LNCAP (cell line): Measurements from ENCODE around the gene NEK3.

ENCODE experiments used
- TF ChIP-seq, protein P1 (sequence below): fragments of 450-650 bp; IDR thresholded peaks from 2 replicates; pipeline ENCODE4 v1.5.1; 2017; ENCODE audit warnings: mild to moderate bottlenecking

The NEK3 gene, protein sequence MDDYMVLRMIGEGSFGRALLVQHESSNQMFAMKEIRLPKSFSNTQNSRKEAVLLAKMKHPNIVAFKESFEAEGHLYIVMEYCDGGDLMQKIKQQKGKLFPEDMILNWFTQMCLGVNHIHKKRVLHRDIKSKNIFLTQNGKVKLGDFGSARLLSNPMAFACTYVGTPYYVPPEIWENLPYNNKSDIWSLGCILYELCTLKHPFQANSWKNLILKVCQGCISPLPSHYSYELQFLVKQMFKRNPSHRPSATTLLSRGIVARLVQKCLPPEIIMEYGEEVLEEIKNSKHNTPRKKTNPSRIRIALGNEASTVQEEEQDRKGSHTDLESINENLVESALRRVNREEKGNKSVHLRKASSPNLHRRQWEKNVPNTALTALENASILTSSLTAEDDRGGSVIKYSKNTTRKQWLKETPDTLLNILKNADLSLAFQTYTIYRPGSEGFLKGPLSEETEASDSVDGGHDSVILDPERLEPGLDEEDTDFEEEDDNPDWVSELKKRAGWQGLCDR

DNA sequence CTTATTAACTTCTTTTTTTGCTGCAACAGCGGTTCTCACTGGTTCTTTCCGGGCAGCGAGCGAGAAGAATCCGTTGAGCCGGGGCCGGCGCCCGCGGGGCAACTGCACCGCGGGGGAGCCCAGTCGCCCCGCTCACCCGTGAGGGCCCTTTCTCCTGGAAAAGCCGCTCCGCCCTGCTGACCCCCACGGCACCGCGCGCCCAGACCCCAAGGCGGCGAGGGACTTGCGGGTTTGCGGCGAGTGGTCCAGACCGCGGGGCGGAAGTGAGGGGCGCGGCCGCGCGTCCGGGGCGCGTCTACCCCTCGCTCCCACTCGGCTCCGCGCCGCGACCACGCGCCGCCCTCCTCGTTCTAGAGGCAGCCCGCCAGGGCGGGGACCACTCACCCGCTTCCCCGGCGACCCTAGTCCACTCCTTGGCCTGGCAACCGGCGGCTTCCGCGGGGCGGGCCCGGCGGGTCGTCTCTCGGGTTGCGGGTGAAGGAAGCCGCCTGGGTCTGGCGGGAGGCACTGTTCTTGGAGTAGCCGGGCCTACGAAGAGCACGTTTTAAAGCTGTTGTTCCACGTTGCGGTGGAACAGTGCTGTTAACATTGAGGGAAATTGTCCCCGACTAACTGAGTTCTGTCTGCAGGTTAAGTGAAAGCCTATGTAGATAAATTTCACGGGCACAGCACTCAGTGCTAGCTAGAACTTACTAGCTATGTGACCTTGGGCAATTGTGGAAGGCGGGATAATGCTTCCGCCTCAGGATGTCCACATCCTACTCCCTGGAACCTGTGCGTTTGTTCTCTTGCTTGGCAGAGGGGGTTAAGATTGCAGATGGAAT, at the start of gene NEK3:
Gene NEK3 (minus strand): TSS at position 439 of the 824 bp plus-strand sequence. CDS start 3,406 bp downstream, outside the sequence.
- TF ChIP-seq, protein P1, sequence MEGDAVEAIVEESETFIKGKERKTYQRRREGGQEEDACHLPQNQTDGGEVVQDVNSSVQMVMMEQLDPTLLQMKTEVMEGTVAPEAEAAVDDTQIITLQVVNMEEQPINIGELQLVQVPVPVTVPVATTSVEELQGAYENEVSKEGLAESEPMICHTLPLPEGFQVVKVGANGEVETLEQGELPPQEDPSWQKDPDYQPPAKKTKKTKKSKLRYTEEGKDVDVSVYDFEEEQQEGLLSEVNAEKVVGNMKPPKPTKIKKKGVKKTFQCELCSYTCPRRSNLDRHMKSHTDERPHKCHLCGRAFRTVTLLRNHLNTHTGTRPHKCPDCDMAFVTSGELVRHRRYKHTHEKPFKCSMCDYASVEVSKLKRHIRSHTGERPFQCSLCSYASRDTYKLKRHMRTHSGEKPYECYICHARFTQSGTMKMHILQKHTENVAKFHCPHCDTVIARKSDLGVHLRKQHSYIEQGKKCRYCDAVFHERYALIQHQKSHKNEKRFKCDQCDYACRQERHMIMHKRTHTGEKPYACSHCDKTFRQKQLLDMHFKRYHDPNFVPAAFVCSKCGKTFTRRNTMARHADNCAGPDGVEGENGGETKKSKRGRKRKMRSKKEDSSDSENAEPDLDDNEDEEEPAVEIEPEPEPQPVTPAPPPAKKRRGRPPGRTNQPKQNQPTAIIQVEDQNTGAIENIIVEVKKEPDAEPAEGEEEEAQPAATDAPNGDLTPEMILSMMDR = no peak

DNA sequence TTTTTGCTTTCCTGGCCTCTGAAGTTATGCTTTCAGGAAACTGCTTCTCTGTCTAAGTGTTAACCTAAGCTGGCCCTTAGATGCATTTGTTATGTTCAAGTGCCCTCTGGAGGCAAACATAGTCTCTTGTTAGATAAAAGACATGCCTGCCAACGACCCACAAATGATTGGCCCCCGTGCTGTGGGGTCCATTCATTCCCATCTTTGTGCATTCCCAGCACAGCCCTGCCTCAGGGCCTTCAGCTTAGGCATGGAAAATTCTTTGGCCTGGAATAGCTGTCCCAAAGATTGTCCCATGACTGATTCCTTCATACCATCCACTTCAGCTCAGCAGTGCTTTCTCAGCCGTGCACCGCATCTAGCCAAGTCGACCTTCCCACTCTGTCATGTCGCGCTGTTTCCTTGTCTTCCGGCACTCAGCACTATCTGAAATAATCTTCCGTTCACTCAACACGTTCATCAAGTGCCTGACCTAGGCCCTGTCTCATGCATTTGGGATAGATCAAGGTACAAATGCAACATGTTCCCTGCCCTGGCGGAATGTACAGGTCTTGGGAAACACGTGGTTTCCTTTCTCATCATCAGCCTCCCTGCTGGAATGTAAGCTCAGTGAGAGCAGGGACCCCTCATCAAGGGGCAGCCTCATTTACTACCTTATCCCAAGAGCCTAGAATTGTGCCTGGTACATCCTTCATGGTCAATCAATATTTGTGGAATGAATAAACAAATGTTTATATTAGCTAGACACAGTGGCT, 42.2 kb upstream of the NEK3 start:
- TF ChIP-seq, protein P1 = peak; percentile 35; the same call in 1 of the 2 replicates

DNA sequence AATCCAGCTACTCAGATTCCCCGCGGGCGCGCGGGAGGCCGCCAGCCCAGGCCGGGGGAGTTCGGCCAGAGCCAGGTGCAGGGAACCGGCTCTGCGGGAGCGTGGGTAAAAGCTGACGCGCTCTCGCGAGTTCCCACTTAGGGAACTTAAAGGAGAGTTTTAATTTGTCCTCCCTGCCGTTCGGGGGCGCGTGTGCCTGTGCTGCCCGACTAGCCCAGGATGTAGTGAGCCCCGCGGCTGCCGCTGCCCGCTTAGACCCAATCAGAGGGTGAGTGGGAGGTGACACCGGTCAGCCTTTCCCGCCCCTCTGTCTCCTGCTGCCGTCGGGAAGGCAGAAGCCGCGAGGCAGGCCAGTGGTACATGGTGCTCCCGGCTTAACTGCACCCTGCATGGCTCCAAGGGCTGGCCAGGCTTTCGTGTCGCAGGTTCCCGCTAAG, 36.0 kb upstream of the NEK3 start:
- TF ChIP-seq, protein P1 = no peak

DNA sequence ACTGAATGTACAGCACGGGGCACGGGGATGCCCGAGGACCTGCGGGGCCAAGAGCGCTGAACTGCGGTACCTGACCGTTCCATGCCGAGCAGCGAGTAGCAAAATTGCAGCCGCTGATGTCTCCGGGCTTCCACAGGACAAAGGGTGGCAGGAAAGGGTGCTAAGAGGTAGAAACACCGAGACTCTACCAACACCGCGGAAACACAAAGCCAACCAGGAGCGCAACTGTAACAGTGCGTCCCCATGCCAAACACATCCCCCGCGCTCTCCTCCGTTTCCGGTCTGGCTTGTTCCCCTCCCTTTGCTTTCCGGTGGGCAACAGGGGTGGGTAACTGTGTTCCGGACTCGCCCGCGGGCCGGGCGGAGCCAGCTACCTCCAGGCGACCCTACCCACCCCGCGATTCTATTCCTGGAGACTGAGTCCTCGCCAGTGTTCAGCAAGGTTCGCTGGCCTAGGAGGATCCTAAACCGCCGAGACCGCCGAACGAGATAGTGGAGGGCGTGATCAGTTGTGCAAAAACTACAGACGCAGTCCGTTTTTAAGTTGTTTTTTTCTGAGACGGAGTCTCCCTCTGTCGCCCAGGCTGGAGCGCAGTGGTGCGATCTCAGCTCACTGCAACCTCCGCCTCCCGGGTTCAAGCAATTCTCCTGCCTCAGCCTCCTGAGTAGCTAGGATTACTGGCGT, 34.9 kb upstream of the NEK3 start:
- TF ChIP-seq, protein P1 = peak; percentile 19; the same call in 1 of the 2 replicates

DNA sequence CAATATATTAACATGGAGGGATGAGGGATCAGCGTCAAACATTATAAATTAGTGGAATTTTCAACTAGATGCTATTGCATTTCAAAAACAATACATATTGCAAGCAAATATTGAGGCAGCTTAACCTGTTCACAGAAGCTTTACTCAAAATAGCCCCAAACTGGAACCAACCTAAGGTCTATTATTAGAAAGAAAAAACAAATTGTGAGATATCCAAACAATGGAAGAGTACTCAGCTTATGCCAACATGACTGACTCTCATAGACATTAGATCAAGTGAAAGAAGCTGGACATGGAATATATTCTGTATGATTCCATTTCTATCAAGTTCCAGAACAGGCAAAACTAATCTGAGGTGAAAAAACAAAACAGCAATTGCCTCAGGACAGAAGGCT, 27.6 kb upstream of the NEK3 start:
- TF ChIP-seq, protein P1 = no peak

DNA sequence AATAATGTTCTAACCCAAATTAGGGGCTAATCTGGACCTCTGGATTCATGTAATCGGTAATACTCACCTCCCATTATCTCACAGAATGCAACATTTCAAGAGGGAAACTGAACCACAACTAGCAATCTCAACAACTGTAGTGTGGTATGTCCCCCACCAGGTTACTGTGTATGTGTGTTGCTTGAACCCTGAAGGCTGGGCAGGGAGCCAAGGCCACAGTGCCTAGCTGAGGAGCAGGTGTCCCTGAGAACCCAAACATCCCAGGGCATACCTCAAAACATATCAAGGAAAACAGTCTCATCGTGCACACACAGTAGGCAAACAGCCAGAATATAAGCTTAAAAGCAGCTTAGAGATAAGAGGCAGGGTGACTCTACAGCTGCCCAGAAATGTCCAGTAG, 20.5 kb upstream of the NEK3 start:
- TF ChIP-seq, protein P1 = no peak
